ENCODE measurements around the gene STAG1.
"Not testable (repeated sequence)": the region's sequence is repeated elsewhere in the genome, so short reads cannot be mapped to it uniquely, and the experiment has no call there.

Gene STAG1

DNA sequence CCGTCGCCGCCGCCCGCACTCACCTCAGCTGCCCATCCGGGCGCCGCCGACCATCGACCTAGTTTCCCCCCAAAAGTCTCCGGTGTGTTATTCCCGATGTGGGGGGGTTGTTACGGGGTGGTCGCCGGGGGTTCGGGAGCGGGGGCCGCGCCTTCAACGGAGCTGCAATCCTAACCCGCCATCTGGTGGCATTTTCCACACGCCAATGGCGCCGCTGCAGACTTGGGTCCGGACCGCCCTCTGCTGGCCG lies at the start of gene STAG1:
Gene STAG1, minus strand, starts transcription at position 207 of the 250 bp plus-strand sequence. CDS start 121,480 bp downstream, outside the sequence.
- no peak for DNase-seq

DNA sequence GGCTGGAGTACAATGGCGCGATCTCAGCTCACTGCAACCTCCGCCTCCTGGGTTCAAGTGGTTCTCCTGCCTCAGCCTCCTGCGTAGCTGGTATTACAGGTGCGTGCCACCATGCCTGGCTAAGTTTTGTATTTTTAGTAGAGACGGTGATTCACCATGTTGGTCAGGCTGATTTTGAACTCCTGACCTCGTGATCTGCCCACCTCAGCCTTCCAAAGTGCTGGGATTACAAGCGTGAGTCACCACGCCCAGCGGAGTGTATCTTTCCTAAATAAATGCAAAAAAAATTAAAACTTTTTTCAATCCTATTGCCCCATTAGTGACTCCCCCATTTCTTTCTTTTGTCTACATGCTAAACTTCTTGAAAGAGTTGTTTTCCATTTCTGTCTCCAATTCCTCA lies 49.0 kb upstream of the STAG1 start:
- not testable (repeated sequence) for DNase-seq

DNA sequence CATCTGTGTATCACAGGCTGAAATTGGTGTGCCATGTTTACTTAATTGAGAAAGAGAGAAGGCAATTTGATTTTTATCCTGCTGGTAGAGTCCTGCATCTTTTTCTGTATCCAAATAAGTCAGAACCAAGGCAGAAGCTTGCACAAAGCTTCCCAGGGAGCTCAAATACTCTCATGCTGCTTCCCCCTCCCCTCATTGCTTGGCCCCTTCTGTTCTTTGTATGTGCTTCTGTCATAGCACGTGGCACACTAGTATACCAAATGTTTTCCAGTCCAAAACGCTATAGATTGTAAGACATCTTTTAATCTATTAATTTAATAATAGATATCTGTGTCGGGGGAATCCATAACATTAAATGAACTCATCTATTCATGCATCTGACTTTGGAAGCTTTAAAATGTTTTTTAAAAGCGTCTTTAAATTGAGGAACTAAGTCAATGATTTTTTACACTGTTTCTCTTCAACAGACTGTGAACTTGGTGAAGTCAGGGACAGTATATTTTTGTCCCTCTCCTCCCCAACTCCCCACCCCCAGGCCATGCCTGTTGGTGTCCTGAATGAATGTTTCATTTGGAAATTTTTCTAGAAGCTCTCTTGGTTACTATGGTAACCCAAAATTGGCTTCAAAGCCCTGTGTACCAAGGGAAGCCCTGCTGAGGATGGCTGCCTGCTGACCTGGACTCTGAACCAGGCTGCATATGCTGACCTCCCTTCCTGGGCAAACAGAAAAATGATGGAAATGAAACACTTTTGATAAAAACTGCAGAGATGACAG lies 40.6 kb upstream of the STAG1 start:
- no peak for DNase-seq

DNA sequence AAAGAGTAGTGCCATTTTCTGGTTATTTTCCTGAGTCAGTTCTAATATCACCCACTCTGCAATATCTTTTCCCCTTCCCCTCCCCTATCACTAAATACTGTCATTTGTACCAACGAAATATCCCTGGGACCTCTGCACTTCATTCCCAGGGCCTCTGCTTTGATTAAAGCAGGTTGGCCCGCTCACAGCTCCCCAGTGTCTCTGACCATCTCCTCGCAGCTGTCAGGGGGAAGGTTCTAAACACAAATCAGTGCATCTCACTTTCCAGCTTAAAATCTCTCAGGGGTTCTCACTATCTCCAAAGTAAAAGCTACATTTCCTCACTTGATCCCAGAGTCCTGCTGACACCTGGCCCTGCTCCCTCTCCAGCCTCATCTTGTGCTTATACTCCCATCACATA lies 38.6 kb upstream of the STAG1 start:
- DNase-seq: no peak

DNA sequence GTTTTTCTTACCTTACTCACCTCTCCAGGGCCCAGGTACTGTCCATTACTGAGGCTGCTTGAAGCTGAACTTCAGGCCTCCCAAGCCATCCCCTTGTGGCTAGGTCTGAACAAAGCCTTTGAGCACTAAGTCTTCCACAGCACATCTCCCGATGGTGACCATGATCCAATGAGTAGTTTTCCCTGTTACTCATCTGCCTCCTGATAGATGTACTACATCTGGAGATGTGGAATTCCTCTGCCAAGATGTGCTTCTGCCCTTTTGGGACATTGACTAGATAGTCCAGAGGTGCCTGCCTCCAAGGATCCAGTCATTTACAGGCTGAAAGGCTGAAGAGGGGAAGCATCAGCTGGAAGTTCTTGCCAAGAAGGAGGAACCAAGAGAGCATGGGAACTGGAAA lies 37.8 kb upstream of the STAG1 start:
- no peak for DNase-seq

DNA sequence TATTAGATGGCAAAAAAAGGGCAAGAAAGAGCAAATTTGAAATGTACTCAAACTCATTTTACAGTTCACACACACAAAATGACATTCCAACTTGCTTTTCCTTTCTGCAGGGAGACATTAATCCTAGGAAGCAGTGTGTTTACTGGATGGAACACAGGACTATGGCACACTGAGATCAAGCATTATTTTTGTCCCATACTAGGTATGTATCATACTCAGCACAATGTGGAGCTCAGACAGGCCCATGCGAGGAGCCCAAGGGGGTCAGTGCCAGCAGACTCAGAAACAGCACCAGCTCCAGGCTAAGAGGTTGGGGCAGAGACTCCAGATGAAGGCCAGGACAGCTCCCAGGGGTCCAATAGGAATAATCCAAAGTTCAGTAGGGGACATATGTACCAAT lies 36.0 kb upstream of the STAG1 start:
- no peak for DNase-seq

DNA sequence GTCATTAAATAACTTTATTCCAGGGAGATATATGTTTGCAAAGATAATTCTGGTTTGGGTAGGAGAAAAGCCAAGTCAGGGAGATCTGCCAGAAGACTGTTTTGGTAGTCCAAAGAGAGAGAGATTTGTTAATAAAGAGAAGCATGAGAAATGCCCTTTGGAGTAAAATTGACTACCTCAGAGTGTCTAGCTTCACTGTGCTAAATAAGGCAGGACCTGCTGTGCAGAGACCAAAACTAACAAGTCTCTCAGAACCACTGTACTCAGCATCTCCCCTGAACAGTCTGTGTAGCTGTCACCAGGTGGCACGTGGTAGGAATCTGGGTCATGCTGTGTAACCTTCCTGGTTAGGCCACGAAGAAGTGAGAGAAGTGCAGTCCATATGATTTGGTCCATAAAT lies 35.2 kb upstream of the STAG1 start:
- DNase-seq: peak in 1 of 4 experiments; percentile 1

DNA sequence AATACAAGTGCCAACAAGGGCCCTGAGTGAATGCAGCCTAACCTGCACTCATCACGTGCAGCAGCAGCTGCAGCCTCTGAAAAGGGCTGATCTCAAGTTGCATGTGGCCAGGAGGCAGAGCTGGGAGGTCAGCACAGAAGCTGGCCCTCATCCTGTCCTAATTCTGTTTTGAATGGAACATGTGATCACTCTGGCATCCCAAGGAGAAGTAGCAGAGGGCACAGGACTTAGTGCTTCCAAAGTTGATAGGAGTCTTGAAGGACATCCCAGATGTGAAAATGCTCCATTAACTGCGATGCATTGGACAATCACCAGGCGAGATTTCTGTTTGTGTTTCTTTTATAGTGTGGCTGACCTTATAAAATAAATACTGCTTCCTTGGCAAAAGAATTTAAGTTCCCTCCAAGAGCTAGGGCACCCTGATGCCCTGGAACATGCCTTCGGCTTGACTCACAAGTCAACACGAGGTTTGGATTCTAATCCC lies 31.6 kb upstream of the STAG1 start:
- DNase-seq: no peak

DNA sequence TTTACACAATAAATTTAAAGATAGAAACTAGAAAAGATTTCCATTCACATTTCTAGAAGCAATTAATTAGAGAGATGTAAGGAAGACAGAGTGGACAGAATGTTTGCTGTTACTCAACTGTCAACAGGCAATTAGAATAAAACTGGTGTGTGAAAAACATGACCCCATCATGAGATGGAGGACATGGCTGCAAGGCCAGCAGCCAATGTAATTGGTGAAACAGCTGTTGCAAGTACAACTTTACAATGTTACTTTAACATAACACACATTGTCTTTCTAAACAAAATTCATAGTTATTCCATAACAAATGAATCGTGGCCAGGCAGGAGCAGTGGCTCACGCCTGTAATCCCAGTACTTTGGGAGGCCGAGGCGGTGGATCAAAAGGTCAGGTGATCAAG lies 28.6 kb upstream of the STAG1 start:
- no peak for DNase-seq

DNA sequence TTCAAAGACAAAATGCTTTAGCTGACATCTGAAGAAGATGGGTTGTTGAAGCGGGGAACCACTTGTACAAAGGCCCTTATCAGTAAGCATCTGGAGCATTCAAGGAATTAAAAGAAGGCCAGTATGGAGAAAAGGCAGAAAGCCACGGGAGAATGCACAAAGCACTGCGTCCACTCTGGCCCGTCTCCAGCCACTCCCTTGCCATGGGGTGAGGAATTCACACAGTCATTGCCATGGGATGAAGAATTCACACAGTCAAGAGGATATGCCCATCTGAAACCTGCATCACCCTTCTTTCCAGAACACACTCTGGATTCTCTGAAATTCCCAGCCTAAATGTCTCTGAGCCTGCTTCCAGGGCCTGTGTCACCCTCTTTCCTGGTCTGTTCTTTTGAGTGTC lies 26.7 kb upstream of the STAG1 start:
- no peak for DNase-seq

DNA sequence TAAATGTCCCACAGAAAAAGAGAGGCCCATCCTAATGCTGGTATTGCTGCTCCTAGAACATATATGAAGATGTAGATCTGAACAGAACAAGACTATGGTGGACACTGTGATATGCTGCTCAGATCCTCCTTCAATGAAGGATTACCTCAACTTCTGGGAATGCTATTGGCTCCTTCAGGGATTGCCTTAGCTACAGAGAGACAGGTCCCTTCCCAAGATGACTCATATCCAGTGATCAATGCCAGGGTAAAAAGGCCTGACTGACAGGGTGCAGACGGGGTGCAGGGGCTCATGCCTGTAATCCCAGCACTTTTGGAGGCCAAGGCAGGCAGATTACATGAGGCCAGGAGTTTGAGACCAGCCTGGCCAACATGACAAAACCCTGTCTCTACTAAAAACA lies 20.5 kb upstream of the STAG1 start:
- no peak for DNase-seq

DNA sequence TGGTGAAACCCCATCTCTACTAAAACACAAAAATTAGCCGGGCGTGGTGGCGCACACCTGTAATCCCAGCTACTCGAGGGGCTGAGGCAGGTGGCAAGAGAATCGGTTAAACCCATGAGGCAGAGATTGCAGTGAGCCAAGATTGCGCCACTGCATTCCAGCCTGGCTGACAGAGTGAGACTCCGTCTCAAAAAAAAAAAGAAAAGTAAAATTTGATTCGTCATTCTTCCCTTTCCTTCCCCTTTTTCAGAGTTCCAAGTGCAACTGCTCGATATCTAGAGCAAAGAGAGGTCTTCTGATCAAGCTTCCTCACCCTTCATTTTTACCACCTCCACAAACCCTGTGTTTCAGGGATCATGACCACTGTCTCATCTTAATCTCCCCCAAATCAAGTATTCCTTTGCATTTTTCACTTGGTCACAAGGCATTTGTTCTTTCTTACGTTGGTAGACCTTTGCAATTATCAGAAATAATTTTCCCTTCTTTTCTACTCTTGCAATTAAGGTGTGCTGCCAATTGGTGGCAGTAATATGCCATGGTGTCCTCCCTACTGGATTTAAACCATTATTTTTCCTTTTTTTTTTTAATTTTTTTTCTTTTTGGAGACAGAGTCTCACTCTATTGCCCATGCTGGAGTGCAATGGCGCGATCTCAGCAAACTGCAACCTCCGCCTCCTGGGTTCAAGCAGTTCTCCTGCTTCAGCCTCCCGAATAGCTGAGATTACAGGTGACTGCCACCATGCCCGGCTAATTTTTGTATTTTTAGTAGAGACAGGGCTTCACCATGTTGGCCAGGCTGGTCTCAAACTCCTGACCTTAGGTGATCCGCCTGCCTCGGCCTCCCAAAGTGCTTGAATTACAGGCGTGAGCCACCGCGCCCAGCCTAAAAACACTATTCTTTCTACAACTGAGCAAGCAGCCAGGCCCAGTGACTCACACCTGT lies 6.3 kb upstream of the STAG1 start:
- DNase-seq: not testable (repeated sequence)

DNA sequence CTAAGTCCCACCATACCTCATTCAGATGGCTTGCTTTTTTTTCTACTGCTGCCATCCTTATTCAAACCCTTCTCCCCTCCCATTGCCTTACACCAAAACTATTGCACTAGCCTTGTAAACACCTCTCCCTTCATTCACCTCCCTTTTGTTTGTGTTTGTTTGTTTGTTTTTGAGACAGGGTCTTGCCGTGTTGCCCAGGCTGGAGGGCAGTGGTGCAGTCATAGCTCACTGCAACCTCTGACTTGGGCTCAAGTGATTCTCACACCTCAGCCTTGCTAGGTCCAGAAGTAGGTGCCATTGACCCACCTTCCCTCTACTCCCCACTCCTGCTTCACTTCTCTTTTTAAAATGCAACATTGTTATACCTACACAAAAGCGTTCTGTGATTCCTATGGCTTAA lies 3.0 kb upstream of the STAG1 start:
- DNase-seq: no peak

DNA sequence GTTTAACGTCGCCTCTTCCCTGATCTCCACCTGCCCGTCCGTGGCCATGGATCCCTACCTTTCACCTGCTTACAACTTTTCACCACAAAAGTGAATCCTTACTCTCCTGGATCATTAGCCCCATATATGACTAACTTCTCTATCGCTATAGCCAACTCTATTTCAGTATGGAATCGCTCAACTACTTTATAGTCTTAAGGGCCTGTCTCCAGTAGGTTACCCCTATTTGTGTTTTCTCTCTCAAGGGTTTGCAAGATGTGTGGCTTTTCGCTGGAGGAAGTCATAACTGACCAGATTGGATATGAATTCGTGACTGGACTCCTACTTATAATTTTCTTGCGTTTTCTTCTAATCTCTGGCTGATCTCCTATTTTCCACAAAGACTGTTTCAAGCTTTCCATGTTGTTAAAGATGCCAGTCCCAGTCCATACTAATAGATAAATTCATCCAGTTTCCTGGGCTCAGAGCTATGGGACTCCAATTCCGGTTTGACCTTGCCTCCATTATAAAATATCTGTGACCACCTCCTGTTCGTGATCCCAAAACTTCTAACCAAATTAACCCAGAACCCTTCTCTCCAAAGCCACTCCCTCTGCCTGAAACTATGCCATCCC lies 1.3 kb upstream of the STAG1 start:
- DNase-seq: no peak

DNA sequence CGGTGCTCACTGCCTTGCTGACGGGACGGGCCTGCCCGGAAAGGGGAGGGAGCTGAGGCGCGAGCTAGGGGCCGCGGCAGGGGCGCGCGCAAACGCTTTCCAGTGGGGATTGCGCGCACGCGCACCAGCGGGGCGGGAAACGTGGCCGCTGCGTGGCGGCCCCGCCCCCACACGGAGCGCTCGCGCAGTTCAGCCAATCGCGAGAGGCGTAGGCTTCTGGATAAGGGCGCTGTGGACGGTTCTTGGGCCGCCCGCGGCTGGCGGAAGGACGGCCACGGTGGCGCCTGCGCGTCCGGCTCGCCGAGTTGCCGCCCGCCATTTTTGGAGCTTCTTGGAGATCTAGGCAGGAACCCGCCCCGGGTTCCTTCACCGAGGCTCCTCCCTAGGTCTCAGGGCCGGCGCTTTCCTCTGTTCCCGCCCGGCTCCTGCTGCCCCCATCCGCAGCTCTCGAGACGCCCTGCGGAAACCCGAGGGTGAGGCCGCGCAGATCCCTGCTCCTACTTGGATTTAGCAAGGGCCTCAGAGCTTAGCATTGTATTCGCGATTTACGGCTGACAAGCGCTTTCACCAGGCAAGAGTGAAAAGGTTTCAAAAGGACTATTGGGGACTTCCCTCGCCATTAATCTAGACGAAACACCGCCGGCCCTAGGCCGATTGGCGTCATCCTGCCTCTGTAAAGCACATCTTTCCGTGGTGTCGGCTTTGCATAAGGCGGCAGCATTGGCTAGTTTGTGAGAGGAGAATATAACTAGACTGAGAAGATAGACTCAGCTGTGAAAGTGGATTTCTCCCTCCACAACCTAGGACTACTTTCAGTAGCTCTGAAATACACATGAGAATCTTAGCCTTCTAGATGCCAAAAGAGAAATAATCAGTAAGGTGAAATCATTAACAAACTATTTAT lies 496 bp upstream of the STAG1 start:
- DNase-seq: peak; percentile 96 to 99 (median 99)

DNA sequence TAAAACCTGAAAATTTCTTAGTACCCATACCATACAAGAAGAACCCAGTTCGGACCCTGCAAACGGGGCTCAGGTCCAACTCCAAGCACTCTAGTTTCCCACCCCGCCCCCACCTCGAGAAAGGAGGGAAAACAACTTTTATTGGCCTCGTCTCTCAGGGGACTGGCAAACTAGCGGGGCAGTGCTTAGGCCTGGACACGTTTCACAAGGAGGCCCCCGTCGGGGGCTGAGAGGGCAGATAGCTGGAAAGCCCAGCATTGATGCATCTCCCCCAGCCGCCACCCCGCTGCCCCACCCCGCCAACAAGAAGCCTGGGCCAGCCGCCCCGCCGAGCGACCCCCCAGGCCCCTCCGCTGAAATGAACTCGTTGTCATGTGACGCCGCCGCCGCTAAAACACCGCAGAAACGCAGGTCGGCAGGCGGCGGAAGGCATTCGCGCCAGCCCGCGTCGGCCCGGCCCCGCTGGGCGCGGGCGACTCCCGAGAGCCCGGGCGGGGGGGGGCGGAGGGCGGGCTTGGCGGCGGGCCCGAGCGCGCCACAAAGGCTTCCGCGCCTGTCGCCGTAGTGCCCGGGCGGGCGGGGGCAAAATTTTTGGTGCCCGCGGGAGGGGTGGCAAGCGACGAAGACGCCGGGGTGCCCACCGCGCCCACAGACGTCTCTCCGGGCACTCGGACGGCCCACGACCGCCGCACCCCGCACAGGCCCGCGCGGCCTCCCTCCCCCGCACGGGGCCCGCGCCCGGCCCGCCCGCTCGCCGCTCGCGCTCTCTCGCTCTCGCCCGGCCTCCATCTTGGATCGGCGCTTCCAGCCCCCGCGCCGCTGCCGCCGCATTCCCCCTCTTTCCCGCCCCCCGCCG lies 634 bp downstream of the STAG1 start:
- DNase-seq: peak; percentile 37 to 66 (median 51)

DNA sequence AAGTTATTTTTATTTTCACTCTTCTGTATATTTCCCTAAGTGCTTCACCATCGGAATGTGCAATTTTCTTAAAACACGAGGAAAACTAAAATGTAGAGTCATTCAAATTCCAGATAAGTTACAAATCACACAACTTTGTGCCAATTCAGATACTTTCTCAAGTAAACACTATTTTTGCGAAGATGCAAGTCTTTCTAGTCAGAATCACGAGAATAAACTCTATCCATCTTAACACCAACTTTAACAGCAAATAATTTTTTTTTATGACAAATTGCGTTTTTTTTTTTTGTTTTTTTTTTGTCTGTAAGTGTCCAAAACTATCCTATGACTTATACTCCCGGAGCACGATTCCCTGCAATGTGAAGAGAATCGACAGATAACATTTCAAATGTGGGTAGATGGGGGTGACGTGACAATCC lies 1.3 kb downstream of the STAG1 start:
- DNase-seq: no peak

DNA sequence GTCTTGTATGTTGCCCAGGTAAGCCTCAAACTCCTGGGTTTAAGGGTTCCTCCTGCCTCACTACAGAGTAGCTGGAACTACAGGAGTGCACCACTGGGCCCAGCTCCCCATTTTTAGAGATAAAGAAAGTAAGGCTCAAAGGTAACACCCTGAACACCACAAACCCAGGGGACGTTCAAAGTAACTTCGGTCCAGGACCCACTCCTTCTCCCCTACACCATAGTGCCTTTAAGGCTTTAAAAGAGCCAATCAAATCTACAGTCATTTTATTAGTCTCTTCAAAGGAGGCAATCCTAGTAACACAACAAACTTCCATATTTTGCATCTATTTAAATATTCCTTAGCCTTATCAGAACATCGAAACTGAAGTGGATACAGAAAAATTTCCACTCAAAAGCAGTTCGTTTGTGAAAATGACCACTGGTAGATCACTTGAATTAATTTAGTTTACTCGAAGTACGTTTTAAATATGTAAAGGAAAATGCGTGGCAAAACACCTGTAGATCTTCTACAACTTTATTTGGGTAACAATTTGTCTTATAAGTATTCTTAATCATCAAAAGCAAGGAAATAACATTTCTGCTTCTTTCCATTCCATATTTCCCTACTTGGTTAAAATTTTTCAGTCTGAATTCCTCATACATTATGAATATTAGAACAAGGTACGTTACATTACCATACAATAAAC lies 1.8 kb downstream of the STAG1 start:
- DNase-seq: no peak

DNA sequence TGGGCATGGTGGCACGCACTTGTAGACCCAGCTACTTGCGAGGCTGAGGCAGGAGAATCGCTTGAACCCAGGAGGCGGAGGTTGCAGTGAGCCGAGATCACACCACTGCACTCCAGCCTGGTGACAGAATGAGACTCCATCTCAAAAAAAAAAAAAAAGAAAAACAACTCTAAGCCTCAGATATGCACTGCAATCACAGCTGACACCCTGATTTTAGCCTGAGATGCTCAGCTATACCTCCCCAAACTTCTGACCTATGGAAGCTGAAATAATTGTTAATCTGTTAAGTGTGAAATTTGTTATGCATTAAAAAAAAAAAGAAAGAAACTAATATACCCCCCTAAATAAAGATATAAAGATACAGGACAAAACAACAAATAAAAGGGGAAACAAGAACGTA lies 2.6 kb downstream of the STAG1 start:
- DNase-seq: not testable (repeated sequence)

DNA sequence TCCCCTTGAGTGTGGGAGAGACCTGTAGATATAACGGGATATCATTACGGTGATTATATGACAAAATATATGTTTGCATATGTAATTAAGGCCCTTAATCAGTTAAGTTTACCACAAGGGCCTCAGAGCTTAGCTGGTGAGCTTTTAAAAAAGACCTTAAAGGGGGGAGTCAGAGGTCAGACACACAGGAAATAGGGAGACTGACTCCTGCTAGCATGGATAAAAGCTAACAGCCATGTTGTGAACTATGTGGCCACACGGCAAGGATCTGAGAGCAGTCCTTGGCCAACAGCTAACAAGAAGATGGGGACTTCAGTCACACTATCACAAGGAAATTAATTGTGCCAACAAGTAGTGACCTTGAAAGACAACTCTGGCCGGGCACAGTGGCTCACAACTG lies 3.1 kb downstream of the STAG1 start:
- no peak for DNase-seq

DNA sequence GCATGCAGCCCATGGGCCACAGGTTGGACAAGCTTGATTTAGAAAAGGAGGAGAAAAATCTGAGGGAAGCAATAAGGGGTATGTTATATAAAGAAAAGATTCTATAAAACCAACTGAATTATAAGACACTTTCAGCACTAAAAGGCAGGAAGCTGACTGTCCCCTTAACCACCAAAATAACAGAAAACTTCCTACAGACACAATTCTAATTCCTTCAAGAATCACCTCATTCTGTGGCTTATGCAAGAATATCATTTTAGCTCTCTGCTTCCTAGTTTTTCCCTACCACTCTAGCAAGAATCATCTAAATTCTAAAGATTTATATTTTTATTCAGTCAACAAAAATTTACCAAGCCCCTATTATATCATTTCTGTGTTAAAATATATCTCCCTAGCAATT lies 6.3 kb downstream of the STAG1 start:
- no peak for DNase-seq

Measured in activated CD4-positive, CD25-positive, alpha-beta regulatory T cell (primary cell).